ENCODE data around the gene TLK2. TPM values are rescaled to one million over a fixed set of nuclear protein-coding genes. Genes with fewer than 3 reads are reported as not detected.

Gene TLK2
- total RNA-seq, 1 experiment from 2014 or later = 42.9 TPM

- DNase-seq (ENCODE audit: low spot score) = no peak
- H3K36me3 Mint-ChIP-seq = peaks cover 42% of the 10 kb centered on the region
- POLR2A ChIA-PET = no interaction called here
- peaks cover 7% of the 10 kb centered on the region for H3K4me1 Mint-ChIP-seq
- H3K9me3 Mint-ChIP-seq = no peaks in the 10 kb centered on the region
- no peak for ATAC-seq
- TF ChIP-seq SP1 (CRISPR knock-in tag; conservative IDR thresholded peaks at IDR 0.05) (no peak), PRDM15 (CRISPR knock-in tag; IDR thresholded peaks at IDR 0.05) (no peak), E2F1 (CRISPR knock-in tag; IDR thresholded peaks at IDR 0.05) (no peak), GRHL2 (CRISPR knock-in tag; IDR thresholded peaks at IDR 0.05; ENCODE audit: insufficient replicate concordance, severe bottlenecking) (no peak)
- TF ChIP-seq, protein P1, sequence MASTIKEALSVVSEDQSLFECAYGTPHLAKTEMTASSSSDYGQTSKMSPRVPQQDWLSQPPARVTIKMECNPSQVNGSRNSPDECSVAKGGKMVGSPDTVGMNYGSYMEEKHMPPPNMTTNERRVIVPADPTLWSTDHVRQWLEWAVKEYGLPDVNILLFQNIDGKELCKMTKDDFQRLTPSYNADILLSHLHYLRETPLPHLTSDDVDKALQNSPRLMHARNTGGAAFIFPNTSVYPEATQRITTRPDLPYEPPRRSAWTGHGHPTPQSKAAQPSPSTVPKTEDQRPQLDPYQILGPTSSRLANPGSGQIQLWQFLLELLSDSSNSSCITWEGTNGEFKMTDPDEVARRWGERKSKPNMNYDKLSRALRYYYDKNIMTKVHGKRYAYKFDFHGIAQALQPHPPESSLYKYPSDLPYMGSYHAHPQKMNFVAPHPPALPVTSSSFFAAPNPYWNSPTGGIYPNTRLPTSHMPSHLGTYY (CRISPR knock-in tag; IDR thresholded peaks at IDR 0.05) = no peak
- TF ChIP-seq, protein P2, sequence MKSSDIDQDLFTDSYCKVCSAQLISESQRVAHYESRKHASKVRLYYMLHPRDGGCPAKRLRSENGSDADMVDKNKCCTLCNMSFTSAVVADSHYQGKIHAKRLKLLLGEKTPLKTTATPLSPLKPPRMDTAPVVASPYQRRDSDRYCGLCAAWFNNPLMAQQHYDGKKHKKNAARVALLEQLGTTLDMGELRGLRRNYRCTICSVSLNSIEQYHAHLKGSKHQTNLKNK (CRISPR knock-in tag; IDR thresholded peaks at IDR 0.05) = no peak
- no peaks in the 10 kb centered on the region for H3K27me3 Mint-ChIP-seq (ENCODE audit: low read depth)
- CTCF ChIA-PET = interaction anchor here (2.2 kb wide), 1 partner anchor 10 kb away, joined by 7 read pairs; no protein-coding TSS in a partner anchor
- no peak overlapping the region for H3K4me3 Mint-ChIP-seq
- no peak overlapping the region for H3K27ac Mint-ChIP-seq
These were observed 84.0 kb downstream of the TLK2 start for GRCh38 chr17:62562656-62563055.

GRCh38 chr17:62565817-62566216, 87.2 kb downstream of the TLK2 start:
- ATAC-seq (no peak), DNase-seq (ENCODE audit: low spot score) (no peak)
- POLR2A ChIA-PET = no interaction called here
- CTCF ChIA-PET = no interaction called here
- Mint-ChIP-seq H3K4me3 (no peak overlapping the region), H3K4me1 (no peaks in the 10 kb centered on the region), H3K27ac (no peak overlapping the region), H3K9me3 (no peaks in the 10 kb centered on the region), H3K36me3 (peaks cover 40% of the 10 kb centered on the region), H3K27me3 (ENCODE audit: low read depth) (no peaks in the 10 kb centered on the region)
- TF ChIP-seq NR3C1 (CRISPR knock-in tag; conservative IDR thresholded peaks at IDR 0.05; ENCODE audit: low read depth) = no peak
- TF ChIP-seq TCF7 (CRISPR knock-in tag; IDR thresholded peaks at IDR 0.05; ENCODE audit: low read depth) = no peak
- no peak for TF ChIP-seq E2F1 (CRISPR knock-in tag; IDR thresholded peaks at IDR 0.05)
- TF ChIP-seq EMX1 (CRISPR knock-in tag; IDR thresholded peaks at IDR 0.05) = no peak
- TF ChIP-seq NFYB (CRISPR knock-in tag; conservative IDR thresholded peaks at IDR 0.05; ENCODE audit: low read depth) = no peak
- TF ChIP-seq, protein P2 (CRISPR knock-in tag; IDR thresholded peaks at IDR 0.05) = no peak
- TF ChIP-seq JAZF1 (CRISPR knock-in tag; IDR thresholded peaks at IDR 0.05) = no peak
- no peak for TF ChIP-seq MLX (CRISPR knock-in tag; IDR thresholded peaks at IDR 0.05)
- TF ChIP-seq FOXJ3 (CRISPR knock-in tag; IDR thresholded peaks at IDR 0.05; ENCODE audit: borderline replicate concordance) = no peak
- no peak for TF ChIP-seq ZSCAN18 (CRISPR knock-in tag; IDR thresholded peaks at IDR 0.05)
- no peak for TF ChIP-seq ATF1 (CRISPR knock-in tag; IDR thresholded peaks at IDR 0.05)
- no peak for TF ChIP-seq PRDM15 (CRISPR knock-in tag; IDR thresholded peaks at IDR 0.05)
- no peak for TF ChIP-seq TP53 (CRISPR knock-in tag; IDR thresholded peaks at IDR 0.05)
- no peak for TF ChIP-seq ZBTB43 (CRISPR knock-in tag; IDR thresholded peaks at IDR 0.05)
- TF ChIP-seq ZNF416 (CRISPR knock-in tag; IDR thresholded peaks at IDR 0.05) = no peak
